ENCODE data around the gene BAHD1.

DNA sequence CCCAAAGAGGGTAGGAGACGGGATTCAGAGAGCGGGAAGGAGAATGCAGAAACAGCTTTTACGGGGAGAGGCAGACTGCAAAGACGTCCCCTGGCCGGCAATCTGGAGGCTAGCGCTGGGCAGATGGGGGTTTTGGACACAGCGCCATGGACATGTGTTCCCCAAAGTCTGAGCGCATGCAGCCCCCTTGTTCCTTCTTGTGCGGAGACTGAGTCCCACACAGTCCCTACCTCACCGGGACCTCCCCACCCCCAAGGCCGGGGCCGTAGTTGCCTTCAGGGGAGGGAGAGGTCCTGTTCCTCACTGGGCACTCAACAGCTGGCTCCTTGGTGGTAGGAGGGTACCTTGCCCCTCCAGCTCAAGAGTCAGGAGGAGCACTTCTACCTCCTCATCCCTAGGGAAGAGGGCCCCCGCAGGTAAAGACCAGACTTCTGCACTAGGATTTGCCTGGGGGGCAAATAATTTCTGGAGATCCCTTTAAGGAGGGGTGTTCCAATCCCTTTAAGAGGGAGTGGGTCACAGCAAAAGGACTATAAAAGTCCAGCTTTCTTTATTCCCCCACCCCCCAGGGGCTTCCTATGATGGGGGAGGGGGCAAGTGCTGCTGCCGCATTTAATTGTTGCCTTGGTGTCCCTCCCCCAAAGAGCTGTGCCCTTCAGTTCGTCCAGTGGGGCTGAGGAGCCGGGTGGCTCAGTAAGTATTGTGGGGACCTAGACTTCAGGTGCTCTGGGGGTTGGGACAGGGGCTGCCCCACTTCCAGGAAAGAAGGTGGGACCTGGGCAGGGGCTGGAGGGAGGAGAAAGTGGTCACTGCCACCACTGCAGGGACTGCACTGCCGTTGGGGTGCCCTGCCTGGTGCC, 3.6 kb upstream of the BAHD1 start:
- no peak for TF ChIP-seq CTCF (IDR thresholded peaks at IDR 0.05; ENCODE audit: low read length)
- no peak for TF ChIP-seq EZH2 (optimal IDR thresholded peaks at IDR 0.05; ENCODE audit: low read depth, low read length)
